8988T (cell line): ENCODE measurements around the gene SFRP5.

Experiments used
- DNase-seq: peaks from one replicate; pipeline ENCODE4 v3.0.0; 2011

SFRP5 gene

GRCh38 chr10:97763947-97764346, 7.9 kb downstream of the SFRP5 start:
- DNase-seq: no peak

GRCh38 chr10:97763411-97763810, 8.4 kb downstream of the SFRP5 start:
- DNase-seq: no peak

- DNase-seq: no peak
Observed at GRCh38 chr10:97762816-97763215, 9.0 kb downstream of the SFRP5 start.

- no peak for DNase-seq
Observed at GRCh38 chr10:97762056-97762455, 9.7 kb downstream of the SFRP5 start.

GRCh38 chr10:97761331-97761865, 10.4 kb downstream of the SFRP5 start:
- DNase-seq: no peak

- DNase-seq: no peak
Observed at GRCh38 chr10:97760461-97761257, 11.1 kb downstream of the SFRP5 start.

GRCh38 chr10:97759946-97760345, 11.9 kb downstream of the SFRP5 start:
- no peak for DNase-seq

- peak; percentile 95 for DNase-seq
Observed at GRCh38 chr10:97759158-97759887, 12.5 kb downstream of the SFRP5 start.

GRCh38 chr10:97757471-97757870, 14.3 kb downstream of the SFRP5 start:
- no peak for DNase-seq

GRCh38 chr10:97755718-97756117, 16.1 kb downstream of the SFRP5 start:
- no peak for DNase-seq

- no peak for DNase-seq
Observed at GRCh38 chr10:97754726-97755125, 17.1 kb downstream of the SFRP5 start.

GRCh38 chr10:97752956-97753355, 18.8 kb downstream of the SFRP5 start:
- DNase-seq: no peak

GRCh38 chr10:97748116-97748515, 23.7 kb downstream of the SFRP5 start:
- DNase-seq: no peak

- DNase-seq: no peak
Observed at GRCh38 chr10:97747573-97747972, 24.2 kb downstream of the SFRP5 start.

GRCh38 chr10:97744405-97745035, 27.3 kb downstream of the SFRP5 start:
- no peak for DNase-seq

GRCh38 chr10:97743169-97743943, 28.4 kb downstream of the SFRP5 start:
- no peak for DNase-seq

GRCh38 chr10:97740613-97741012, 31.2 kb downstream of the SFRP5 start:
- DNase-seq: no peak

GRCh38 chr10:97738616-97739015, 33.2 kb downstream of the SFRP5 start:
- no peak for DNase-seq

- DNase-seq: no peak
Observed at GRCh38 chr10:97737770-97738265, 34.0 kb downstream of the SFRP5 start.

GRCh38 chr10:97736902-97737769, 34.7 kb downstream of the SFRP5 start, which contains the start of gene ZFYVE27:
TSS of gene ZFYVE27 (plus strand) at chr10:97737128. CDS start at chr10:97738478, 1,350 bp downstream.
- DNase-seq: peak; percentile 94

GRCh38 chr10:97736403-97736901, 35.3 kb downstream of the SFRP5 start:
- no peak for DNase-seq
